ENCODE results near the gene RPS6KA2. TPM values are rescaled to one million over a fixed set of nuclear protein-coding genes. Genes with fewer than 3 reads are reported as not detected.

Gene RPS6KA2
- total RNA-seq, 3 donors from 2014 or later: 8.6 to 21.3 (median 18.7) TPM

- Histone ChIP-seq H3K4me3 (no peak overlapping the region), H3K4me1 (ENCODE audit: low read depth) (no peaks in the 10 kb centered on the region), H3K9me3 (no peaks in the 10 kb centered on the region), H3K36me3 (ENCODE audit: low read depth) (no peaks in the 10 kb centered on the region)
- ATAC-seq (no peak), DNase-seq (no peak)
- intact Hi-C loops (cut with DNase I, micrococcal nuclease): no loop called here
- TF ChIP-seq CTCF (IDR thresholded peaks at IDR 0.05): no peak
These were observed 173.4 kb downstream of the RPS6KA2 start for GRCh38 chr6:166453651-166454050.

GRCh38 chr6:166450167-166450873 is 176.7 kb downstream of the RPS6KA2 start:
- ATAC-seq: no peak
- Histone ChIP-seq H3K4me1 (ENCODE audit: low read depth) (no peaks in the 10 kb centered on the region), H3K4me3 (no peak overlapping the region), H3K9me3 (no peaks in the 10 kb centered on the region), H3K36me3 (ENCODE audit: low read depth) (no peaks in the 10 kb centered on the region)
- intact Hi-C loops (cut with DNase I, micrococcal nuclease): no loop called here
- DNase-seq: no peak
- no peak for TF ChIP-seq CTCF (IDR thresholded peaks at IDR 0.05)

DNA sequence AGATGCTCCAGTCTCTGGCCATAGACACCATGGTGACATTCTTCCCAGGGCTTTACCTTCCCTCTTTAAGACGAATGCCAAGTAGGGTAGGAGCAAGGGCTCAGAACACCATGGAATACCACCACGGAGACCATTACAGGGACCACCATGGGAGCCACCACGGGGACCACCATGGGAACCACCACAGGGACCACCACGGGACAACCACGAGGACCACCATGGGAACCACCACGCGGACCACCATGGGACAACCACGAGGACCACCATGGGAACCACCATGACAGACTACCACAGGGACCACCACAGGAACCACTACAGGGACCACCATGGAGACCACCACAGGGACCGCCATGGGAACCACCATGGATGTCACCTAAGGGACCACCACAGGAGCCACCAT is 177.4 kb downstream of the RPS6KA2 start:
- no peaks in the 10 kb centered on the region for H3K9me3 ChIP-seq
- H3K4me3 ChIP-seq: no peak overlapping the region
- DNase-seq (no peak), ATAC-seq (no peak)
- intact Hi-C loops (cut with DNase I, micrococcal nuclease): no loop called here
- H3K4me1 ChIP-seq (ENCODE audit: low read depth): no peaks in the 10 kb centered on the region
- H3K36me3 ChIP-seq (ENCODE audit: low read depth): no peaks in the 10 kb centered on the region
- TF ChIP-seq CTCF (IDR thresholded peaks at IDR 0.05): no peak

DNA sequence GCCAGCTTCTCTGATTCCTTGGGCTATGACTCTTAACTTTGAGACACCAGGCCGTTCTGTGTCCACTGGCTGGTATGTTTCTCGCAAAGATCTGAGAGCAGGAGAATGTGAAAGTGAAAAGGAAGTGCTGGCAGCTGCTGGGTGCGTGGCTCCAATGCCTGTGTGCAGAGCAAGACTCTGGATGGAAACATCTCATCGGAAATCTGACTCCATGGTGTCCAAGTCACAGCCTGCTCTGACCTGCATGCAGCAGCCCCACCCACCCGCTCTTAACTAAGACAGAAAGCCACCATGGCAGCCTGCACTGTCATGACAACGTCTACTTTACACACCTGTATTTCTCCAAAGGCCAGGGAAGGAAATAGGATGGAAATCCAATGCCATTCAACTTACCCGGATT is 178.0 kb downstream of the RPS6KA2 start:
- no peak for TF ChIP-seq CTCF (IDR thresholded peaks at IDR 0.05)
- intact Hi-C loops (cut with DNase I, micrococcal nuclease): no loop called here
- H3K4me1 ChIP-seq (ENCODE audit: low read depth): no peaks in the 10 kb centered on the region
- DNase-seq: no peak
- no peaks in the 10 kb centered on the region for H3K36me3 ChIP-seq (ENCODE audit: low read depth)
- no peaks in the 10 kb centered on the region for H3K9me3 ChIP-seq
- H3K4me3 ChIP-seq: no peak overlapping the region
- no peak for ATAC-seq

DNA sequence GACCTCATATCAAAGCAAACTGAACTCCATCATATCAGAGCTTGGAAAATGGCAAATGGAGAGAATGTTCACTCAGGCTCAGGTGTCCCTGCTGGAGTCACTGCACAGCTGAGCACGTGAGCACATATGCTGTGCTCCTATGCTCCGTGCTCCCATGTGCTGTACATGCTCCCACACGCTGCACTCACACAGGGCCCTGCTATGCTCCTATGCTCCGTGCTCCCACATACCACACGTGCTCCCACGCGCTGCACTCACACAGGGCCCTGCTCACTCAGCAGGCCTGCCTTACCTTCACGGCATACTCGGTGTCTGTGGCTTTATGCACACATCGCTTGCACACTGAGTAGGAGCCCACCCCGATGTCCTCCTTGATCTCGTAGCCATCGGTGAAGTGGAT is 178.6 kb downstream of the RPS6KA2 start:
- H3K36me3 ChIP-seq (ENCODE audit: low read depth): no peaks in the 10 kb centered on the region
- no peak for DNase-seq
- intact Hi-C loops (cut with DNase I, micrococcal nuclease): no loop called here
- no peak for ATAC-seq
- no peak overlapping the region for H3K4me3 ChIP-seq
- no peak for TF ChIP-seq CTCF (IDR thresholded peaks at IDR 0.05)
- H3K4me1 ChIP-seq (ENCODE audit: low read depth): no peaks in the 10 kb centered on the region
- no peaks in the 10 kb centered on the region for H3K9me3 ChIP-seq

Measured in mucosa of descending colon (tissue), 3 donors.